HG02840 (cell line): ENCODE results near the gene DOCK3.

Source experiments
- ATAC-seq: cut with Tn5 transposase; IDR thresholded peaks from one replicate; pipeline ENCODE4 v1.9.1; 2021; ENCODE audit warnings: mild to moderate bottlenecking, moderate library complexity, moderate number of reproducible peaks; ENCODE audit not compliant: unreplicated experiment, low FRiP score

The DOCK3 gene

GRCh38 chr3:50674349-50675178 lies at the start of gene DOCK3:
Gene DOCK3 (plus strand): TSS chr3:50674927. CDS start chr3:50675264, 337 bp downstream.
- no peak for ATAC-seq

GRCh38 chr3:50625231-50626182 lies 49.2 kb upstream of the DOCK3 start:
- ATAC-seq = no peak

- ATAC-seq = no peak
Observed at GRCh38 chr3:50626401-50626800, 48.3 kb upstream of the DOCK3 start.

DNA sequence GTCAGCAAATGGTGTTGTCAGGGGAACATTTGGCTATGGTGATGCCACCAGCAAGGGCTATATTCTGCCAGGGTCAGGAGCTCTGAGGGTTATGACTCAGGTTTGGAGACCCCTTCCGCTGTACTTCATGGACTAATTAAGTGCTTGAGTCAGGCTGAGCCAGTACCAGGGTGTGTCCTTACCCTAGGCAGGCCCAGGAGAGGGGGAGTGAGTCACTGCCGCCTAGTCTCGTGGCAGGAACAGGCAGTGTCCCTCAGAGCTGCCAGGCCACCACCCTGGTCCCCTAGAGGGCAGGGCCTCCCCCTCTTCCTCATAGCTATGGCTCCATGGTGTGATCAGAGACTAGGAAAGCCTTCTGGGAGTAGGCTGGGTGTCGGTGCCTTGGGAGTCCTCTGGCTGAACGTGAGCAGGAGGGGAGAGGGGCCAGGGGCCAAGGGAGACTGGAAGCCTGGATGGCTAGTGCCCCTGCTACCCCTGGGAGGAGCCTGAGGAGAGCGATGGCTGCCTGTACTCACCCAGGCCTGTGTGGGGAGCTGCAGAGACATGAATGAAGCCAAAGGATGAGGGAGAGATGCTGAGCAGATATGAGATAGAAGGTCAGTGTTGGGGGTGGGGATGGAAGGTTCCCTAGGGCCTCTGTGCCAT lies 47.2 kb upstream of the DOCK3 start:
- no peak for ATAC-seq

DNA sequence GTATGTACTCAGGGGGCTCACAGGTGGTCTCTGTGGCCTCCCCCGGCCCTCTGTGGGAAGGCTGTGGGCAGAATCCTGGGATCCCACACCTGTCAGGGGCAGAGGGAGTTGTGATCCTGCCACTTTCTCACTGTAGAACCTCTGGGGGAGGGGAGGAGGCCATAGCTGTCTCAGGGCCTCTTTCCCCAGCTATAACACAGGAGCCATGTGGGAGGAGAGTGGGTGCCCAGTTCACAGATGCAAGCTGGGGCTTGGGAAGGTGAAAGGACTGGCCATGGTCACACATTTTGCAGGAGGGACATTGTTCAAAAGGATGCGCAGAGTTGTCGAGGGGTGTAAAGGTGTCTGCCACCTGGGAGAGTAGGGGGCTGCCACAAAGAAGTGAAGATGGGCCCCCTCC lies 46.1 kb upstream of the DOCK3 start:
- ATAC-seq = no peak

DNA sequence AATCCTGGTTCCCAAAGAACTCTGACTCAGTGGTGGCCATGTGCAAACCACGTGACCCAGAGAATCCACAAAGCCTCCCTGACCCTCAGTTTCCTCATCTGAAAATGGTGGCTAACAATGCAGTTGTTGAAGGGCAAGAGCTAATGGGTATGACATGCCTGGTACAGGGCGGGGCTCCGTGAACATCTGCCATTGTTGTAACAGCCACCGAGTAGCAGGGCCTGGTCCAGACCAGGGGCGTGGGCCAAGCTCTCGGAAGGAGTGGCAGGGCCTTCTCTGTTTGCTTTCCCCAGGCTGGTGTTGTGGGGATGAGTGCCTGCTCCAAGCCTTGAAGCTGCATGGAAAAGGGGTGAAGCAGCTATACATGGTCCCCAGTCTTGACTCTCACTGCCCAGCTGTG lies 44.3 kb upstream of the DOCK3 start:
- no peak for ATAC-seq

DNA sequence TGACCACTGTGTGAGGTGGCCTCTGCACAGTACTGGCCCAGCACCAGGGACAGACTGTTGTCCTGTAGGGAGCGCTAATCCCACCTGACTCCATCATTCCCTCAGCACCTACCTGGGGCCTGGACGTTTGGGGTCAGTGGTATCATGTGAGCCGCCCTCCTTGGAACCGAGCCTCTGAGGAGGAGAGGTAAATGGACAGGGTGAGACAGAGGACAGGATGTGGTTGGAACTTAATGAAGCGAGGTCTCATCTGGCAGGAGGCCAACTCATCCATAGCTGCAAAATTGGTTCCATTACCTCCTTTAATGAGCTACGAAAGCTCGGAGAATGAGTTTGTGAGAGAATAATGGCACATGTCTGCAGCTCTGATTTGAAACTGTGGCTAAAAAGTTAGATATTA lies 43.9 kb upstream of the DOCK3 start:
- no peak for ATAC-seq

GRCh38 chr3:50632450-50632849 lies 42.3 kb upstream of the DOCK3 start:
- no peak for ATAC-seq

- ATAC-seq = no peak
Observed at GRCh38 chr3:50633230-50633790, 41.4 kb upstream of the DOCK3 start.

GRCh38 chr3:50635066-50635465 lies 39.7 kb upstream of the DOCK3 start:
- no peak for ATAC-seq

DNA sequence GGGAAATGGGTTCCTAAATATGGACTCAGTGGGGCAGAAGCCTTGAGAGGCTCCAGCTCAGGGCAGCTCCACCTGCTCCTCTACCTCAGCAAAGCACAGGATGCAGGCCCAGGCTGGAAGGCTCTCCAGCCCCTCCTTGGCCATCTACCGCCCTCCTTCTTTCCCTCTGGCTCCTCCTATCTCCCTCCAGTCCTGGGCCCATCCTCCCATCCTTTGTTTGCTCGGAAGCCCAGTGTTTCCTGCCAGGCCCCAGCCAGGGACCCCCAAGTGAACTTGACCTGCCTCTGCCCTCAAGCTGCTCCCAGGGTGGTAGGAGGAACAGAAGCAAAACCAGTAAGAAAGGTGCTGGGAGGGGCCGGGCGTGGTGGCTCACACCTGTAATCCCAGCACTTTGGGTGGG lies 37.7 kb upstream of the DOCK3 start:
- ATAC-seq = no peak

DNA sequence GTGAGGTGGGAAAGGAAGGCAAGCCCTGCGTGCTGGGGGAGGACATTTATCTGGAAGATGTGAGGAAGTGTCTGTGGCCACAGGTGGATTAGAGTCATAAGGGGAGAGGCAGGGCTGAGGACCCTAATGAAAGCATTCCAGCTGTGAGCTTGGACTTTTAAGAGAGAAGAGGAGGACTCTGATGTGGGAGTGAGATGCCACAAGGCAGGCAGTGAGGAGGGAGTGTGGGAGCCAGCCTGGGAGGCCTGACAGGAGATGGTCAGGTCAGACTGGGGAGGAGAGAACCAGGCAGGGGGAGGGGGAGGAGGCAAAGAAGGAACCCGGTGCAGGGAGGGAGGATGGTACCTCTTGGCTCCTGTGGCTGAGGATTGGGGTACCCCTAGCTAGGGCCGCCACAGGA lies 36.8 kb upstream of the DOCK3 start:
- no peak for ATAC-seq

GRCh38 chr3:50639055-50639494 lies 35.7 kb upstream of the DOCK3 start:
- ATAC-seq = no peak

- no peak for ATAC-seq
Observed at GRCh38 chr3:50642382-50642781, 32.3 kb upstream of the DOCK3 start.

DNA sequence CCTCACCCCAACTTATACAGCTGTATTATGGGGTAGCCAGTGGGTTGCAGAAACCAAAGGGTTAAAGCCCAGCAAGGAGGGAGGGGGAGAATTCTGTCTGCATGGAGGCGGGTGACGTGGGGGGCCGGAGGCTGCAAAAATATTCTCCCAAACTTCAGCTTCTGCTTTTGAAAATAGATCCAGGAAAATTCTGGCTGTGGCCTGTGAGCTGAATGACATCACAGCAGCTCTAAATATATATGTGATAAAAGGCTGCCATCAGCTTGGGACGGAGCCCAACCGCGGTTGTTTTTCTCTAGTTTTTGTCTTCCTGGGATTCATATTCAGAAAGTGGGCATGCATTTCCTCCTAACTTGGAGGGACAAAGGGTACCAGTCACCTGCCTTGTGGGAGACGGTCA lies 30.2 kb upstream of the DOCK3 start:
- ATAC-seq = no peak

DNA sequence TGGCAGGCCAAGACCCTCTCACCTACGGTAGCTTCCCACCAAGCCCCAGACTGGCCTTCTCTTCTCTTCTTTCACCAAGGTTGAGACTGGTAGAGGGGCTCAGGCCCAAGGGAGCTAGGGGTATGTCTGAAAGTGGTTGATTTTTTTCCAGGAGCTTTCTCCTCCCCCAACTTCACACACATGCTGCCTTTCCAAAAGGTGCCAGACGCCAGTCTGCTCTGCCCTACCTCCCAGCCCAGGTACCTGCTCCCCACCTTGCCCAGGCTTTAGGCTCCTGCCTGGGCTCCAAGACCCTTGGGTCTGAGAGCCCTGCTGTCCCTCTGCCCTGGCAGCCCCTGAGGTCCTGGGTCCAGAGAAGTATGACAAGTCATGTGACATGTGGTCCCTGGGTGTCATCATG lies 29.3 kb upstream of the DOCK3 start:
- ATAC-seq = no peak

GRCh38 chr3:50648313-50648712 lies 26.4 kb upstream of the DOCK3 start:
- no peak for ATAC-seq

GRCh38 chr3:50648944-50649343 lies 25.8 kb upstream of the DOCK3 start:
- no peak for ATAC-seq

DNA sequence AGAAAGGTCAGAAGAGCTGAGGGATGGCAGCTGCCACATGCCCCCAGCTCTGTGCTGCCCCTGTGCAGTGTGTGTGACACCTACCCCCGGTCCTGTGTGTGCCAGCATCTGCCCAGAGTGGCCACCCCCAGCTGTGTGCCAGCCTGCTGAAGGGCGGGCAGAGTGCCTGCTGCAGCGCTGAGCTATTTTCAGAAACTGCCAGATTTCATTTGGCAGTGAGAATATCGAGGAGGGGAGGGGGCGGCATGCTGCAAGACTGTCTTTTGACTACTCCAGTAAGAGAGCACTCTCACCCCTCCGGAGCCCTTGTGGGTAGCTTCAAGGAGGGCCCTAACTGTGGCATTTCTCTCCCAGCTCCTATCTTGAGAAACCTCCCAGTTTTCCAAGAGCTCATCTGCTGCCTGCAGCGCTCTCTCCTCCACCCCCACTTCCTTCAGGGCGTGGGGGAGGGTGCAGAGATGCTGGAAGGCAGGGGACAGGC lies 25.2 kb upstream of the DOCK3 start:
- ATAC-seq = no peak

DNA sequence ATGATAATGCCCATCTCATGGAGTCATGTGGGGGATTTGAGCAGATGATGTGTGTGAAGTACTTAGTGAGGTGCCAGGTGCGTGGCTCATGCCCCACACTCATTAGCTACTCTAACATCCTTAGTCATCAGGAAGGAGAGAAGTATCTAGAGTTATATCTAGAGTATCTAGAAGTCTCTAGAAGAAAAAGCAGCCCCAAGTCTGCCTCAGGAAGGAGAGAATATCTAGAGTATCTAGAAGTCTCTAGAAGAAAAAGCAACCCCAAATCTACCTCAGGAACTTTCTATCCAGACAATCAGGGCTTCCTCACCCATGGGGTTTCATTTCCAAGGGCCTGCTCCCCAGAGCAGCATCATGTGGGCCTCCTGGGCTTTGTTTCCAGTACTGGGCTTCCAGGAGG lies 24.7 kb upstream of the DOCK3 start:
- ATAC-seq = no peak
